ENCODE results near the gene CORO7.

CORO7 gene

DNA sequence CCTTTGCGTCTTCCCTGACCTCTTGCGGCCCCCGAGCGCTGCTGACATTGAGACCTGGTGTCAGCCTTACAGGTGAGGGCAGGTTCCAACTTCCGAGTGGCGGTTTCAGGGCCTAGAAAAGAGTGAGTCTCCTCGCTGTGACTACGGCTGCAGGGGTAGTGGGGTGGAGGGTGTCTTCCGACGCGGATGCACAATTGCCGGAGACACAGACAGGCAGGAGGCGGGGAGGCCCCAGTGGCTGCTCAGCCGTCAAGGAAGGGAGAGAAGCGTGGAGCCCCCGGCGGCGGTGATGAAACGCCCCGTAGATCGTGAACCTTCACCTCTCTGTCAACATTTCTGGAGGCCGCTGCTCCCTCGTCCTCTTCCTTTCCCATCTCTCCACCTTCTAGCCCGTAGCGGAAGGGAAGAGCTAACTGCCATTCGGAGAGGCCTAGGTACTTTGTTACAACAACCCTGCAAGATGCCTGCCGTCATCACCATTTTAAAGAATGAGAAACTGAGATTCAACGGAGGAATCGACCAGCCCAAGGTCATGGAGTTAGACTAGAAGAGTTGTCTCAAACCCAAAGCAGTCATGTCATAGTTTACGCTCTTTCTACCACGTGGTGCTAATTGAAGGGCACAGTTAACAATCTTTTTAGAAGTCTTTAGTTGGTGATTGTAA lies 9.8 kb upstream of the CORO7 start:
- no peak for DNase-seq (ENCODE audit: low spot score)

DNA sequence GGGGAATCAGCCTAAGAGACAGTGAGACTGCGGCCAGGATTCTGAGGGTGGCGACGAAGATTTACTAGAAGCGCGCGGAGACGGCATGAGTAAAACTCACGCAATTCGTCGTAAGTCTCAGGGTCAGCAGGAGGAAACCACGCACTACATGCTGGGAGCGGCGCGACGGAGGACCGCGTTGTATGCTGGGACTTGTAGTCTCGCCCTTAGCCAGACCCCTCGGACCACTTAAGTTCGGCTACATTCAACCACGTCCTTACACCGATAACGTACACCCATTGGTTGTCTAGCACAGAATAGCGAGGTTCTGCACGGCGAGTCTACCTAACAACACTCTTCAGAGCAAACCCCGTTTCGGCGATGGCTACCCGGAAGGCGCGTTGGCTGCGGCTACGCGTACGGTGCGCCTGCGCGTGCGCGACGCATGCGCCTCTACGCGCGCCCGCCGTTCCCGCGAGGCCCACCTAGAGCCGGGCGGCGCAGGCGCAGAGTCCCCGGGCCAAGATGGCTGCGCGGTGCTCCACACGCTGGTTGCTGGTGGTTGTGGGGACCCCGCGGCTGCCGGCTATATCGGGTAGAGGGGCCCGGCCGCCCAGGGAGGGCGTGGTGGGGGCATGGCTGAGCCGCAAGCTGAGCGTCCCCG lies 9.1 kb upstream of the CORO7 start, which contains the start of gene DNAJA3:
Gene DNAJA3 (plus strand): TSS at position 491 of the 643 bp plus-strand sequence. CDS start 14 bp downstream, at position 505.
- peak; percentile 90 for DNase-seq (ENCODE audit: low spot score)

DNA sequence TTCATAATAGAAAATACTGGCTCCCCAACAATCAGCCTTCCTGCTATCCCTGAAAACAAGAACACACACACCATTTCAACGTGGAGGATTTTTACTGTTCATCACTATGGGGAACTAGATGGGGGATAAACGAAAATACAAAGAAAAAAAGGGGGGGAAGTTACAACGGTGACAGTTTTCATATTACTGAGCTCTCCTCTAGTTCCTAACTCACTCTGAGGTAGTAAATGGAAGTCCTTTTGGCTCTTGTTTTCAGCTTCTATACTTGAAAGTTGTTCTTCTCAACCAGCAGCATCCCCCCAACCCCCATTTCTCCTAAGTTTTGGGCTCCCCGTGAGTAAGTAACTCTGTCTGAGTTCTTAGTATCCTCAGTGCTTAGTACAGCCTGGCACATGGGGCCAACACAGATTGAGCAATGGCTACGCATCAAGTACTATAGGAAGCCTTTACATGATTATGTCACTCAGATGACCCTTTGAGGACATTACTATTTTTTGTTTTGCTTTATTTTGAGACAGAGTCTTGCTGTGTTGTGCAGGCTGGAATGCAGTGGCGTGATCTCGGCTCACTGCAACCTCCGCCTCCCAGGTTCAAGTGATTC lies 4.2 kb upstream of the CORO7 start:
- DNase-seq (ENCODE audit: low spot score) = no peak

DNA sequence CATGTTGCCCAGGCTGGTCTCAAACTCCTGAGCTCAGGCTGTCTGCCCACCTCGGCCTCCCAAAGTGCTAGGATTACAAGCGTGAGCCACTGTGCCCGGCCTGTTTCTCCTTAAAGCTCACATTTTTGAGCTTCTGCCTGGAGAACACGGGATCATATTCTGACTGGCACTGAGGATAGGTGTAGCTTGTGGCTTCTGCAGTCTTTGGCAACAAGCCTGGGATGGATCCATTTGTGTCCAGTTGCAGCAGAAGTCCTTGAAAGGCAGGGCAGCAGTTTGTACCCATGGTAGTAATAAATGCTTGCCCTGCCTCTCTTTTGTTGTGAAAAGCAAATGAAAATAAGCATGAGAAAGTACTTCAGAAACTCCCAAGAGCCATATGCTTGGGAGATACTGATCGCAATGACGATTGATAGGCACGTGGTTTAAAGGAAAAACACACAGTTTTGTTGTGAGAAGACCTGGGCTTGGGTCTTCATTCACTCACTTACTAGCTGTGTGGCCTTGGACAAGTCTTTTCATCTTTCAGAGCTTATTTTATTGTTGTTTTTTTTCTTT lies 3.1 kb upstream of the CORO7 start:
- no peak for DNase-seq (ENCODE audit: low spot score)

DNA sequence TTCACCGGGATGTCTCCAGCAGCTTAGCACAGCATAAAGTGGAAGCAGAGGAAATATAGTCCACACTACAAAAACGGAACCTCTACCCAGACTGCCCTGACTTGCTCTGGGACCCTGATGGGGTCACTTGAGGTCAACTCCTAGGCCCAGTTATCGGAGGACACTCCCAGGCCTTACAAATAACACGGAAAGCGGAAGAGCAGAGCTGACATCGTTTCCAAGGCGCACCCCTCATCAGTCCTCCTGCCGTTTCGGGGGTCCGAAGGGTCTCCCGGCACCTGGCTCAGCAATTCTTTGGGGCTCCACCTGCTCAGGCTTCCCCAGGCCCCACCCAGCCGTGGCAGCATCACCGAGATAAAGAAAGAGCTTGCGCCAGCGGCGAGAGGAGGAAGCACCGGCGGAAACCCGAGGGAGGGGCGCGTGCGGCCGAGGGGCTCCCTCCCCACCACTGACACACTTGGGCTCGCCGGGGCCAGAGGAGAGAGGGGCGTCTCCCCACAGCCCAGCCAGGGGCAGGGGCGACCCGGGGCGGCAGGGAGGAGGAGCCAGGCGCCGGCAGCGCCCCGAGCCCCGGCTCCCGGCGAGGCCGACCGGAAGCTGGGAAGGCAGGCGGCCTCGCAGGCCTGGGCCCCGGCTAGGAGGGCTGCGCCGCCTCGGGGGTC lies 727 bp downstream of the CORO7 start:
- DNase-seq (ENCODE audit: low spot score) = peak; percentile 70

DNA sequence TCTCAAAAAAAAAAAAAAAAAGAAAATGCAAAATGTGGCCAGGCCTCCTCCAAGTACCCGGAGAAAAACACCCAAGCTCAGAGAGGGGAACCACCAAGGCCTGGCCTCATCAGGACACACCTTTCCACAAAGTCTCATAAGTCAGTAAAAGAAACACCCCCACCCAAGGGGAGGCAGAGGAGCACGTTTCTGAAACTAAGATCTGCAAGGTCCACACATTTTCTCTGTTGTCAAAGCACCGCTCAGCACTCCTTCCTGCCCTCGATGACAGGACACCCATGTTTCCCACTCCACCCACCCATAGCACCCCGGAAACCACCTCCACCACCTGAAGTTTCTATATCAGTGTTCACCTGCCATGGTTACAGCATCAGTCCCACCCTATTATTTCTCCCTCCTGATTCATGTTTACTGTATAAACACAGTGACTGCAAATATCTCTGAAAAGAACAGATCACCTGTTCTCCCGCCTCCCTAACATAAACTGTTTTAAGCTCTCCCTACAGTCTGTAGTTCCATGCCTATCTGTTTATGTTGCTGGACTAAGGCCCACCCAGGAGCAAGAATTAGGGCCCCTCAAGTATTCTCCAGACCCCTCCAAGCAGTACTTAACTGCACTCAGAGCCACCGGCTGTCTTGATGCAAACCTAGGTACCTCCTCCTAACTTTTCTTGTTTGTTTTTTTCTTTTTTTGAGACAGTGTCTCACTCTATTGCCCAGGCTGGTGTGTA lies 2.0 kb downstream of the CORO7 start:
- peak; percentile 94 for DNase-seq (ENCODE audit: low spot score)

DNA sequence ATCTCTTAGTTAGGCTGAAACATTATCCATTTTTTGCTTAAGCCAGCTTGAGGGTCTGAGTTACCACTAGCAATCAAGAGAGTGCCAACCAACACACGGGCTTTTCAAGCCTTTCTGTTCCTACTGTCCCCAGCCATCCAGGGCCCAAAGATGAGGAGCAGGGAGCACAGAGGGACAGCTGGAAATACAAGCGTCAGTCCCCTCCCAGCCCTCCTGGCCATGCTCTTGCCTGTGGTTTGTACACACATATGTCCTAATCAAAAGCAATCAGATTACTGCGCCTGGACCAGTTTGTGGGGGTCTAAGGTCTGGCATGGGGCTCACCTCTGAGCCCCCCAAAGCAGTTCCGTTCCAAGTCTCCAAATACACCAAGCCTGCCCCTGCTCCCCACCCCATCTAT lies 3.5 kb downstream of the CORO7 start:
- DNase-seq (ENCODE audit: low spot score) = no peak

DNA sequence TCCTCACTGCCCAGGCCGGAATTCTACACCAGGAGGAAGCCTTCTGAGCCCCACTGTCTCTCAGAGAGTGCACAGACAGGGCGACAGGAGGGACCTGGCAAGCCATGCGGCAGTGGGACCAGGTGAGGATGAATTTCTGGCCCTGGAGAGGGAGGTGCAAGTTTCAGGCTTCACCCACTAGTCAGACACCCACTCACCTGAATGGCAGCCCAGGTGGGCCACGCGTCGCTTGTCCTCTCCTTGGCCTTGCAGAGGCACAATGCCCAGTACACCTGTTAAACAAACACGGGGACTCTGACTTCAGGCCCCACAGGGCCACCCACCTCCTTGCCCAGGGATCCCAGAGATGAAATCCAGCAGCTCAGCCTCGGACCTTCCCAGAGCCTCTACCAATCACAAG lies 4.2 kb downstream of the CORO7 start:
- no peak for DNase-seq (ENCODE audit: low spot score)

DNA sequence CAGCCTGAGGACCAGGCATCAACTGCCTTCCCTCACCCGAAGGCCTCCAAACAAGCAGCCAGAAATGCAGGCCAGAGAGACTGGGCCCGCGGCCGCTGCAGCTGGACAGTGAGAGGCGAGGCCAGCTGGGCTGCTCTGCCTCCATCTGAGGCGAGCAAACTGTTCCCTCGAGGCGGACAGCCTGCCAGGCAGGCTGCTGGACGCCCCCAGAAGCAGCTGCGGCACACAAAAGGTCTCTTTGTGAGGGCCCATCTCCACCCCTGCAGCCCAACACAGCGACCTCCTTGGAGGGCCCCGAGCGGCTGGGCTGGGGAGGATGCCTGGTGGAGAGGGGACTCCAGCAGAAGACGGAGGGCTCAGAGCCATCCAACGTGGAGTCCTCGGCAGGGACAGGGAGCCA lies 4.7 kb downstream of the CORO7 start:
- no peak for DNase-seq (ENCODE audit: low spot score)

DNA sequence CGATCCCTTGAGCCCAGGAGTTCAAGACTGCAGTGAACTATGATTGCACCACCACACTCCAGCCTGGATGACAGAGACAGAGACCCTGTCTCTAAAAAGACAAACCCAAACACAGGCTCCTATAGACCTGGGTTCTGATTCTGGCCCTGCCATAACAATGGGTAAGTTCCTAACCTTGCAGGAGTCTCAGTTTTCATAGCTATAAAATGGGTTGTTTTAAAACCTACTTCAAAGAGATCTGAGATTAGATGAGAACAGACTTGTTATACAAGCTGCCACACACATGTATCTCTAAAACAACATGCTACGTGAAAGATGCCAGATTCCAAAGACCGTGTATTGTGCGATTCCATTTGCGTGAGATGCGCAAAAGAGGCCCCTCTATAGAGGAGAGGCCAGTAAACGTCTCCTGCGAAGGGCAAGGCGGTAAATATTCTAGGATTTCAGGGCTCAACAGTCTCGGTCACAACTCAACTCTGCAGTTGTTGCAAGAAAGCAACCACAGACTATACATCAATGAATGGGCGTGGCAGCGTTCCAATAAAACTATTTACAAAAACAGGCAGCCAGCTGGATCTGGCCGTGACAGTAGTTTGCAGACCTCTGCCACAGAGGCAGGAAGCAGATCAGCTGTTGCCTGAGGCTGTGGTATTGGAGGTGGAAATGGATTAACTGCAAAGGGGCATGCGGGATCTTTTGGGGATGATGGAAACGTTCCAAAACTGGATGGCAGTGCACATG lies 5.9 kb downstream of the CORO7 start:
- no peak for DNase-seq (ENCODE audit: low spot score)

DNA sequence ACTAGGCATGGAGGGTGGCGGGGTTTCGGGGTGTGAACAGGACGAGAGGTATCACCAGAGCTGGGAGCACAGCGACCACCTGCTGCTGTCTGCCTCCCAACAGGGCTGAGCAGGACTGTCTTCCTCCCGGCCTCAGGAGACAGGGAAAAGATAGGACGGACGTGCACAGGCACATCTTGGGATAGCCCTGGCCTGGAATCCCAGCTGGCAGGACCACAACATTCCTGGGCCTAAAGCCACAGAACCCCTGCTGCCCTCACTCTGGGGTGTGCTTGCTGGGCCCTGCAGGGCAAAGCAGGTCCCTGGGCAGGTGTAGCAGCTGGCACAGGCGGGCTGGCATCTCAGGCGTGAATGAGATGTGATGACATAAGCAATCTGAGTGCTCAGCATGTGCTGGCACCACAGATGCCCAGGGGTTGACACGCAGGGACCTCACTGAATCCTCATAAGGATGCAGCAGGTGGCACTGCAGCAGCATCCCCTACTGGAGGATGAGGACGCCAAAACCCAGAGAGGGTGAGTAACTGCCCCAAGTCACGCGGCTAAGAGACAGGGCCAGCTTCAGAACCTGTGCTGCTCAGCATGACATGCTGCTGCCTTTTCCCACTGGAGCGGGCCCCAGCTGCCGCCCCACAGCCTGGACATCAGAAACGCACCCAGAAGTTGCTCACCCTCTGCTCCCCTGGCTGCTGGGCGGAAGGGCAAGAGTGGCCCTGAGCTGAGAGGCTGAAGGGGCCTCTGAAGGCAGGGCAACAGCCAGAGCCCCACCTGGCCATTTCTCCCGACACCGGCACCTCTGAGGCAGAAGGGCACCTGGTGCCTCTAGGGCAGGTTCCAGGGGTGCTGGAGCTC lies 7.1 kb downstream of the CORO7 start:
- DNase-seq (ENCODE audit: low spot score) = no peak

DNA sequence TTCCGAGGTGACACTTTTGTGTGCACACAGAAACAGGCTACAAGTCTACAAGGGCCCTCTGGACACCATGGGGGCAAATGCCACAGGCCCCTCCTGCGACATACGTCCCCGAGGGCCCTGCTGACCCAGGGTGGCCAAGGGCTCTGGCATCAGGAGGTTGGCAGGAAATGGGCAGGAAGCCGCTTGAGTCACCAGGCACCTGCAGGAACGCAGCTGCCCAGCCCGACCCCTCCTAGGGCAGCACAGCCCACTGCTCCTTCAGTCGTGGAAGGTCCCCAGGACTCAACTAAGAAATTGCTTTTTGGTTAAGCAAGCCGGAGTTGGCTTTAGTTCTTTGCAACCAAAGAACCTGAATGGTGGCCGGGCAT lies 8.1 kb downstream of the CORO7 start:
- no peak for DNase-seq (ENCODE audit: low spot score)

DNA sequence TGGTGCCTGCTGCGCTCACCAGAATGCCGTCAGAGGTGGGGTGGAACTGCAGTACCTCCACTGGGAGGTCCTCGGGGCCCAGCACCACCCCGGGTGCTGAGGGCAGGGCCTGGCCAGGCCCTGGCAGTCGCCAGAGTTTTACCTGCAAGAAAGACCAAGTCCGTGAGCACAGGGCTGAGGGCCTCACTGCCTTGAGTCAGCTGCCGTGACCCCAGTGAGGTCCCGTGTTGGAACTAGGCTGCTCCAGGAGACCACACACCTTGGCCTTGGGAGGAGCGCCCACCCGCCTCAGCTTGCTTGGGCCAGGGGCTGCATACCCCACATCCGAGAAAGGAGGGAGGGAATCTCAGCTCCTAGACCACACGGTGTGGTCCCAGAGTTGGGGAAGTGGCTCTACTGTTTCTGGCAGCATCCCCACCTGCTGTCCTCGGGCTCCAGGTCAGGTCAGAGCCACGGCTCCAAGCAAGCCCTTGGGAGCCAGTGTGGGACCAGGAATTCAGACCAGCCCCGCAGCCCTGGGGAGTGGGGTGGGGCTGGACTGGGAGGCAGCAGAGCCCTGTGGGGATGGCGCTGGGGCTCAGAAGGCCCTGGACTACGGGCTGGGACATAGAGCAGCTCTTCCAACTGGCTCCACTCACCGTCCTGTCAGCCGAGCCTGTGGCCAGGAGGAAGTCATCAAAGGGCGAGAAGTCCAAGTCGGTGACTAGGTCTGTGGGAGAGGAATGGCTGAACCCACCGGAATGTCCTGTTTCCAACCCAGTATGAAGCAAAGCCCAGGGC lies 8.7 kb downstream of the CORO7 start:
- DNase-seq (ENCODE audit: low spot score) = no peak

DNA sequence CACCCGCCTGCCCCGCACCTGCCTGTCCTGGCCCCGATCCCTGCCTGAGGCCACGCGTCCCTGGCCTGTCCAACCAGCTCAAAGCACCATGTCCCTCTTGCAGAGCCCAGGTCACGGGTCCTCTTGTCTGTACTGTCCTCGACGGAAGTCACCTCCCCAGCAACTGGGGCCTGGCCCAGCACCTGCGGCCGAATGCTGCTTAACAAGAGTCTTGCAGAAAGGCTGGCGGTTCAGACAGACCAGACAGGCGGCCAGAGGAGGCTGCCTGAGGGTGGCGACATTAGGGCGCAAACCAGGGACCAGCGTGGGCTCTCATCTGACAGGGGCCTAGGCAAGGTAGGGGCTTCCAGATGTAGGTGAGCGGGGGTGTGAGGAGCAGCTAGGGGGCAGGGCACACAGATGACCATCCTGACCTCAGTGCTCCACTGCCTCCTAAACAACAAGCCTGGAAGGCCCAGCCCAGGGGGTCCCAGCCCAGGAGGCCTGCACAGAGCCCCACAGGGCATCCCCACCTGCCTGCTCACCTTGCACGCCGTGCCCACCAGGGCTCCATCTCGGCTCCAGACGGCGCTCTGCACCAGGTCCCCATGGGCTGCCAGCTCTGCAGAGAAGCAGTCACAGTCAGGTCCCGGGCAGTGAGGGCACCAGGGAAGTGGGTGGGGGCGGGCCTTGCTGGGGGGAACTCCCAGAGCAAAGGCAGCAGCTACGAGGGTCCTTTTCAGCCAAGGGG lies 11.3 kb downstream of the CORO7 start:
- no peak for DNase-seq (ENCODE audit: low spot score)

DNA sequence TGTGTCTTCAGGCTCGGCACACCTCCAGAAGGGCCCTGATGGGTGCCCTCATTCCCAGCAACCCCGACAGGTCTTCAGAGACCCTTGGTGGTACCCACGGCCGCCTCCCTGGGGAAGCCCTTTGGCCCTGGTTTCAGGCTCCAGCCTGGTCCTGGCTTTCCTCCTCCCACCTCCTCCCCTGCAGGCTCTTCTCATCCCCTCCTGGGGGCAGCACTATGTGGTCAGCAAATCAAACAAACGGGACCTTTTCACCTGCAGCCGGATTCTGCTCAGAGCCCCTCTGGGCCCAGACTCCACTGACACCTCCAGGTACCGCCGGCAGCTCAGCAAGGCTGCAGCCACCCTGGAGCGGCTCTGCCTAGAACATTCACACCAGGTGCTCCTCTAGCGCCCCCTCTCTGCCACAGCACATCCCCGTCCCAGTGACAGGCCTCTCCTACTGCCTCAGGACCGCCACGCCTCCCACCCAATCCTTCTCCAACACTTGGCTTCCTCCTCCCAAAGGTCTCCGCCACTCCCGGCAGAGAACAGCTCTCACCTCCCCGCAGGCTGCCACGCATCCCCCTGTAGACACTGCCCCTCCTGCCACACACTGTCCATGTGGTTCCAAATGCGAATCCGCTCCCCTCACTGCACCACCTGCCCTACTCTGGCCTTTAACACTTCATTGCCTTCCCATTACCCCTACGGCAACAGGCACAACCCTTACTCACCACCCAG lies 12.0 kb downstream of the CORO7 start:
- DNase-seq (ENCODE audit: low spot score) = peak; percentile 7

DNA sequence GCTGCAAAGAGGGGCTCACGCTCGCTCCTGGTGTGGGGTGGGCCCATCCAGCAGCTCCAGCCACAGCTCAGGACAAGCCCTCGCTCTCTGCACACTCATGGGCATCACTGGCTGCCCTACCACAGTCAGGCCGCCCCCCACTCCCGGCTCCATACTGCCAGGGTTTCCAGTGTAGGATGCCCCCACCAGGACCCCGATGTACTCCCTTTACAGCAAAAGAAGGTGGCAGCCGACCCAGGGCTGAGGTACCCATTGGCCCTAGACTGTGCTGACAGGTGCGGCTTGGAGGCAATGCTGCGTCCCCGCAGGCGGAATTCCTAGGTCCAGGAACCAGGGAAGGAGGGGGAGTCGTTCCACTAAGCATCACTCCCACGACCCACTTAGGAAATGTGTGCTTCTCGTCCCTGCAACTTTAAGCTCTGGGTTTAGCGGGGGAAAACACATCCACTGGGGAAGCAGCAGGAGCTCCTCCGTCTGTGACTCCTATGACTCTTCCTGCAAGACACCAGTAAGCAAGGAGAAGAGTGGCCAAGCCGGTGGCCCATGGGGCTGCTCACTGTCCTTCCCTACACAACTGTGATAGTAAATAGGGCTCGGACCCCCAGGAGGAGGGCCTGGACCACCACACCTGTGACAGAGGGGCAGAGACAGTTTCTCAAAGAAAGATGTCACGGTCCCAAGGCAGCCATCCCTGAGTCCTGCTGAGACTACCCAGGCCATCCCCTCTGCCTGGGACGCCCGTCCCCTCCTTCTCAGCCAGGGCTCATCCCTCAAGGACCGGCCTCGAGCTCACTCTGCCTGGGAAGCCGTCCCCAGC lies 13.1 kb downstream of the CORO7 start:
- no peak for DNase-seq (ENCODE audit: low spot score)

DNA sequence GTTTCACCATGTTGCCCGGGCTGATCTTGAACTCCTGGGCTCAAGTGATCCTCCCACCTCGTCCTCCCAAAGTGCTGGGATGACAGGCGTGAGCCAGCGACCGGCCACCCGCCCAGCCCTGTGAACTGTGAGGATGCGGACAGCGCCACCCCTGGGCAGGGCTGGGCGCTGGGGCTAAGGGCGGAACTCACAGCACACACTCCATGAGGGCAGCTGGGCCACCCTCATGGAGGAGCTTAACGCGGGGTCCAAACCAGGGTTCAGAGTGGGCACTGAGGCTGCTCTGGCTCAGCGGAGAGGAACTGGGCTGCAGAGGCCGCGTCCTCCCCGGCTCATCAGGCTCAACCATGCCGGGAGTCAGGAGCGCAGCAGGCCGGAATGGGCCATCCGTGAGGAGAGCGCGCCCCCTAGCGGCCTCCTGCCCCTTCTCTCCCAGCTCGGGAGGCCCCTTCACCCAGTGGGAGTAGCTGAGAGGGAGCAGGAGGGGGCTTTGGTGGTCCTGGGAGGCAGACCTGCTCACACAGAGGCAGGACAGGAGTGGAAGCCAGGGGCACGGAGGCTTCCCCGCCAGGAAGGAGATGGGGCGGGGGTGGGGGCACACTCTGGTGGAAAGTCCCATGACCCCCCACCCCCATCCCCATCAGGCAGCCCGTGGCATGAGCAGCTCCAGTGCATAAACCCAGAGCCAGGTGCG lies 13.8 kb downstream of the CORO7 start:
- peak; percentile 61 for DNase-seq (ENCODE audit: low spot score)

Measured in CD4-positive, alpha-beta T cell treated with Interleukin-2 at 100 ng/mL for 4 hours (primary cell).